ENCODE results near the gene IRF2BPL.
A peak's percentile ranks its signal among the peaks of the same experiment; 100 is the strongest.

Gene IRF2BPL

GRCh38 chr14:77053046-77053841, 24.7 kb upstream of the IRF2BPL start:
- DNase-seq, result no peak

GRCh38 chr14:77052281-77053044, 24.0 kb upstream of the IRF2BPL start:
- DNase-seq, result no peak

GRCh38 chr14:77051116-77051515, 22.6 kb upstream of the IRF2BPL start:
- no peak for DNase-seq

GRCh38 chr14:77046721-77047120, 18.2 kb upstream of the IRF2BPL start:
- no peak for DNase-seq

- DNase-seq, result no peak
Measured at GRCh38 chr14:77045238-77046162, 17.0 kb upstream of the IRF2BPL start.

GRCh38 chr14:77044783-77045237, 16.3 kb upstream of the IRF2BPL start:
- no peak for DNase-seq

- DNase-seq, result no peak
Measured at GRCh38 chr14:77043984-77044485, 15.5 kb upstream of the IRF2BPL start.

GRCh38 chr14:77043177-77043983, 14.9 kb upstream of the IRF2BPL start:
- DNase-seq, result no peak

GRCh38 chr14:77041881-77042545, 13.5 kb upstream of the IRF2BPL start:
- peak; percentile 41 for DNase-seq

GRCh38 chr14:77040741-77041653, 12.5 kb upstream of the IRF2BPL start:
- peak; percentile 88 for DNase-seq

- DNase-seq, result peak; percentile 100
Measured at GRCh38 chr14:77040059-77040740, 11.7 kb upstream of the IRF2BPL start.

GRCh38 chr14:77039285-77040058, 11.0 kb upstream of the IRF2BPL start:
- DNase-seq, result peak; percentile 69

GRCh38 chr14:77037938-77038568, 9.5 kb upstream of the IRF2BPL start:
- DNase-seq, result no peak

- no peak for DNase-seq
Measured at GRCh38 chr14:77037215-77037937, 8.9 kb upstream of the IRF2BPL start.

- DNase-seq, result no peak
Measured at GRCh38 chr14:77036484-77037214, 8.1 kb upstream of the IRF2BPL start.

GRCh38 chr14:77035267-77035666, 6.8 kb upstream of the IRF2BPL start:
- no peak for DNase-seq

Measured in NCI-H345 (cell line).